HG02840 (cell line): Measurements from ENCODE around the gene UBE4B.
"Not testable (repeated sequence)": the region's sequence is repeated elsewhere in the genome, so short reads cannot be mapped to it uniquely, and the experiment has no call there.

Experiments
- ATAC-seq: cut with Tn5 transposase; IDR thresholded peaks from one replicate; pipeline ENCODE4 v1.9.1; 2021; ENCODE audit warnings: mild to moderate bottlenecking, moderate library complexity, moderate number of reproducible peaks; ENCODE audit not compliant: unreplicated experiment, low FRiP score

Gene UBE4B

GRCh38 chr1:10205206-10205605, 172.4 kb downstream of the UBE4B start:
- ATAC-seq: not testable (repeated sequence)

GRCh38 chr1:10207810-10208209, 175.1 kb downstream of the UBE4B start:
- ATAC-seq: no peak

- ATAC-seq: no peak
Measured at GRCh38 chr1:10208537-10208936, 175.8 kb downstream of the UBE4B start.

GRCh38 chr1:10209590-10209904, 176.8 kb downstream of the UBE4B start:
- ATAC-seq: no peak

- ATAC-seq: peak; percentile 94
Measured at GRCh38 chr1:10209905-10210810, 177.4 kb downstream of the UBE4B start, which contains the start of gene KIF1B. Gene KIF1B, plus strand, starts transcription at chr1:10210570. Its CDS starts 21,759 bp downstream, at chr1:10232329.

- ATAC-seq: peak; percentile 19
Measured at GRCh38 chr1:10210841-10211804, 178.4 kb downstream of the UBE4B start.

- ATAC-seq: no peak
Measured at GRCh38 chr1:10211805-10212410, 179.2 kb downstream of the UBE4B start.

GRCh38 chr1:10212476-10212875, 179.7 kb downstream of the UBE4B start:
- no peak for ATAC-seq

GRCh38 chr1:10213186-10213705, 180.5 kb downstream of the UBE4B start:
- no peak for ATAC-seq

GRCh38 chr1:10216090-10216749, 183.5 kb downstream of the UBE4B start:
- ATAC-seq: no peak

GRCh38 chr1:10217748-10218441, 185.1 kb downstream of the UBE4B start:
- no peak for ATAC-seq

GRCh38 chr1:10220200-10220599, 187.4 kb downstream of the UBE4B start:
- ATAC-seq: no peak

GRCh38 chr1:10220657-10221056, 187.9 kb downstream of the UBE4B start:
- ATAC-seq: not testable (repeated sequence)

GRCh38 chr1:10225573-10225972, 192.8 kb downstream of the UBE4B start:
- no peak for ATAC-seq

GRCh38 chr1:10228528-10228927, 195.8 kb downstream of the UBE4B start:
- no peak for ATAC-seq

- ATAC-seq: no peak
Measured at GRCh38 chr1:10229903-10230302, 197.1 kb downstream of the UBE4B start.
